Peyer's patch (tissue), 4 donors: ENCODE data around the gene RFNG.

Experiments
- CTCF ChIP-seq, 6 experiments: fragments of 450-650 bp in 4 of 6; fragments of 200-600 bp in 2 of 6; sonication (generic) in 1 of 6; IDR thresholded peaks; one replicate each; pipeline ENCODE4 v1.5.1; 2017 to 2019; ENCODE audit warnings: antibody characterized with exemption in 6 of 6, mild to moderate bottlenecking in 3 of 6, moderate library complexity in 1 of 6
- POLR2A ChIP-seq, 2 donors: fragments of 450-650 bp; IDR thresholded peaks; one replicate each; pipeline ENCODE4 v1.5.1; 2017; ENCODE audit warnings: antibody characterized with exemption in 2 of 2, mild to moderate bottlenecking in 2 of 2, moderate library complexity in 2 of 2

GRCh38 chr17:82047379-82047778 is 4.2 kb downstream of the RFNG start:
- TF ChIP-seq CTCF (IDR thresholded peaks at IDR 0.05) (no peak), POLR2A (IDR thresholded peaks at IDR 0.05) (no peak)
